Fibroblast of pulmonary artery (primary cell): ENCODE results near the gene SGO2.

Source experiments
- DNase-seq: peaks from one replicate; pipeline ENCODE4 v3.0.0-alpha.2; 2010; ENCODE audit warnings: low read depth
- H3K4me3 ChIP-seq: replicated peaks from 2 replicates; pipeline ENCODE4 v1.5.1; 2011; ENCODE audit warnings: low read depth, mild to moderate bottlenecking, control low read depth, low read length, moderate library complexity
- TF ChIP-seq, protein P1 (sequence below): IDR thresholded peaks from 2 replicates; pipeline ENCODE4 v1.5.1; 2011; ENCODE audit warnings: mild to moderate bottlenecking, control low read depth, low read length, inconsistent platforms; ENCODE audit errors: missing control alignments

SGO2 gene

DNA sequence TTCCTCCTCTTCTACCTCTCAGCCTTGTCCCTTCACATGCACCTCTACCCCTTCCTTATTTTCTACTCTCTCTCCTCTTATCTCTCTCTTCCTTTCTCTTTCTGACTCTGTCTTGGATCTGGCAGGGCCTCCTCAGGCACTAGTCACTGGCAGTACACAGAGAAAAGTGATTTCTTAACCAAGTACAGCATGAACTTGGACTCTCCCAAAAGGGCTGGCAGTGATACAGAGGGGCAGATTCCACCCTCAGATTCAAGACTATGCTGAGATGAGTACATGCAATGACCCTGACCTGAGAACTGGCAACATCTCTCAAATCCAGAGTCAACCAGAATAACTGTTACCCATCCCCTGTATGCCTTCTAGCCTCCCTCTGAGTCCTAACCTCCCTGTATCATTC lies 64.1 kb downstream of the SGO2 start:
- TF ChIP-seq, protein P1, sequence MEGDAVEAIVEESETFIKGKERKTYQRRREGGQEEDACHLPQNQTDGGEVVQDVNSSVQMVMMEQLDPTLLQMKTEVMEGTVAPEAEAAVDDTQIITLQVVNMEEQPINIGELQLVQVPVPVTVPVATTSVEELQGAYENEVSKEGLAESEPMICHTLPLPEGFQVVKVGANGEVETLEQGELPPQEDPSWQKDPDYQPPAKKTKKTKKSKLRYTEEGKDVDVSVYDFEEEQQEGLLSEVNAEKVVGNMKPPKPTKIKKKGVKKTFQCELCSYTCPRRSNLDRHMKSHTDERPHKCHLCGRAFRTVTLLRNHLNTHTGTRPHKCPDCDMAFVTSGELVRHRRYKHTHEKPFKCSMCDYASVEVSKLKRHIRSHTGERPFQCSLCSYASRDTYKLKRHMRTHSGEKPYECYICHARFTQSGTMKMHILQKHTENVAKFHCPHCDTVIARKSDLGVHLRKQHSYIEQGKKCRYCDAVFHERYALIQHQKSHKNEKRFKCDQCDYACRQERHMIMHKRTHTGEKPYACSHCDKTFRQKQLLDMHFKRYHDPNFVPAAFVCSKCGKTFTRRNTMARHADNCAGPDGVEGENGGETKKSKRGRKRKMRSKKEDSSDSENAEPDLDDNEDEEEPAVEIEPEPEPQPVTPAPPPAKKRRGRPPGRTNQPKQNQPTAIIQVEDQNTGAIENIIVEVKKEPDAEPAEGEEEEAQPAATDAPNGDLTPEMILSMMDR = no peak

DNA sequence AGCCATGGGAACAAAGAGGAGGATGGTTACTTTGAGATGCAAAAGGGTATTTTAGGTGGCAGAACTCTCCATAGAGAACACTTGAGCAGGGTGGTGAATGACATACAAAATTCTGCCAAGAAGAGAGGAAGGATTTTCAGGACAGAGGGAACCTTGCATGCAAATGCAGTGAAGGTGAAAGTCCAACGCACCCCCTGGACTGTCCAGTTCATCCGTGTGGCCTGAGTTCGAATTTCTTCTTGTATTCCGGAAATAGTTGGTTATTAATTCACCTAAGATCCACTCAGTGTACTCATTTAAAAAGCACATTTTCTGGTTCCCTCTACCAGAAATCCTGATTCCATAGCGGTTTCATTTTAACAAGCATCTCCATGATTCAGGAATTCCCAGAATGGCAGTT lies 65.3 kb downstream of the SGO2 start:
- TF ChIP-seq, protein P1 = no peak
- DNase-seq = no peak
- H3K4me3 ChIP-seq = no peak overlapping the region

More for the DNA sequence above, 64.1 kb downstream of the SGO2 start:
- H3K4me3 ChIP-seq = no peak overlapping the region
- DNase-seq = peak; percentile 39

DNA sequence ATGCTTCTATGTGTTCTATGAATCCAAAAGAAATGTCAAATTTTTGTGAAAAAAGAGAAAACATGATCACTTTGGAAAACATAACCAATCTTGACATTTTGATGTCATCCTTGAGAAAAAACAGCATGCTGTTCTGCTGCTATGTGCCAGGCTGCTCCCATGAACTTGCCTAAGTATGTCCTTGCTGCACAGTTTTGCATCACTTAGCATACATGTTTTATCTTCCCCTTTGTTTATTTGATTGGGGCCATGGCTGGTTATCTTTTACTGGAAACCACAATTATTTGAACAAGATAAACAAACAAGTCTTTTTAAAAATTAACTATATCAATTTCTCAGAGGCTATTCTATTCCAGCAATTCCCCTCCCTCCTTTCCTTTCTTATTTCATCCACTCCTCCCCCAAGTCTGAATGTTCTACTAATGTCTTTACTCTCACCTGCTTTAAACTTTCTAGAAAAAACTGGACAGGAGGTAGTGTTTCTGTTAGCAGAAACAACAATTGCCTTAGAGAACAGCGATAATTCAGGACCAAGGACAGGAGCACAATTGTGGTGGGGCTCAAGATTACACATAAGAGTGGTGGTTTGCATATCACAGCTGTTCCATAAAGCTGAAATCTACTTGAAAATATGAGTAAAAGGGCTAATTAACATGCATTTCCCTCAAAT lies 66.5 kb downstream of the SGO2 start:
- DNase-seq = peak; percentile 76
- TF ChIP-seq, protein P1 = no peak
- H3K4me3 ChIP-seq = no peak overlapping the region

DNA sequence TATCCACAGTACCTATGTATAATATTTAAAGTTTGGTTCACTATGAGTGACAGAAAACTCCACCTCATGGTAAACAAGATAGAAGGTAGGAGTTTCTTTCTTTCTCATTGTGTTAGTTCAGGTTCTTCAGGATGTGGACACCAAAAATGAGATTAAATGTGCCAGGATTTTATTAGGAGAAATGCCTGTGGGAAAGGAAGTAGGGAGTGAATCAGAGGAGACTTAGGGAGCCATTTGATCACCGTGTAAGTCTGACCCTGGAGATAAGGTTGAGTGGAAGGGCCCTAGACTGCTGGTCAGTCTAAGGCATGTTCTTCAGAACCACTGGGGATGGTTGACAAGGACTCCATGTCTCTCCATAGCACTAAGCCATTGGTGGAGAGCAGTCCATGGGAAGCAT lies 67.9 kb downstream of the SGO2 start:
- TF ChIP-seq, protein P1 = no peak
- no peak for DNase-seq
- H3K4me3 ChIP-seq = no peak overlapping the region

DNA sequence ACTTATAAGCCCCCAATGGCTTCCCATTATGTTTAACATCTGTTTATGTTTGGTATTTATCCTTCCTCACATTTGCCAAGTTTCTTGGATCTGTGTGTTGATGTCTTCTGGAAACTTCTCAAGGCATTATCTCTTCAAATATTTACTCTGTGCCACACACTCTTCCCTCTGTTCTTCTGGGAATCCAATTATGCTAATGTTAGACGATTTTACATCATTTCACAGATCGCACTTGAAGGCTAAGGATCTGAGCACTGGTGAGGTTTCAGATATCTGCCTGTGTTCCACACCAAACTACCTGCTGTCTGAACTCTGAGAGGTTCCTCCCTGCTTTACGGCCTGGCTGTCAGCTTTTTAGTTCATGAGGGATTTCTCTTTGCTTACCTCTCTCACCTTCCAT lies 69.9 kb downstream of the SGO2 start:
- no peak for DNase-seq
- H3K4me3 ChIP-seq = no peak overlapping the region
- TF ChIP-seq, protein P1 = no peak

DNA sequence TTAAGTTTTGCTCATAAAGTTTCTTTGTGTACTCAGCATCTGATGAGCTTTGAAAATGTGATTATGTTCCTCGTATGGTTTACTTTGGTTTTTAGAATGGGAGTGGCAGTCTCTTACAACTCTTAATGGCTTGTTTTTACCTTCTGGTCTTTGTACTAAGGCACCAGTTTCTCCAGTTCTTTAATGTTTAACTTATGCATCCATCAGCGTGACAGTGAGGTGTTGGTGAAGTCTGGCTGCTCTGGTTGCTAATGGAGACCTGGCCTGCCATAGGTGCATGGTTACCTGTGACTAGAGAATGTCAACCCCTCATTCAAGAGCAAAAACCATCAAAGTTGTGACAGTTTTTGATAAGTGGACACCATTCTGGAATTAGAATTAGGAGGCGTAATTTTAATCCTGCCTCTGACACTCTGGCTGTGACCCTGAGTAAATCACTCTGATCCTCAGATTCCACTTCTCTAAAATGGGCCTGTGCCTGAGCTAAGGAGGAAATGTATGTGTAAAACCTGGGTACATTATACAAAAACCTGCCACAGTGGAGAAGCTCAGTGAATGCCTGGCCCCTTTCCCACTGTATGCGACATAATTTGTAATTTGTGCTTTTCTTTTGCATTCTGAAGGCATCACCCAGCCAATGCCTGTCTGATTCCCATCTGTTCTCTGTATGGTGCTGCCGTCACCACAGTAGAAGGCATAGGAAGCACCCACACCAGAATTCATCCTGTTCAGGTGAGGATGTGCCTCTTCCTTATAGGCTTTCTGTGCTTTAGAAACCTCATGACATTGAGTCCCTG lies 71.0 kb downstream of the SGO2 start:
- TF ChIP-seq, protein P1 = no peak
- no peak overlapping the region for H3K4me3 ChIP-seq
- no peak for DNase-seq

DNA sequence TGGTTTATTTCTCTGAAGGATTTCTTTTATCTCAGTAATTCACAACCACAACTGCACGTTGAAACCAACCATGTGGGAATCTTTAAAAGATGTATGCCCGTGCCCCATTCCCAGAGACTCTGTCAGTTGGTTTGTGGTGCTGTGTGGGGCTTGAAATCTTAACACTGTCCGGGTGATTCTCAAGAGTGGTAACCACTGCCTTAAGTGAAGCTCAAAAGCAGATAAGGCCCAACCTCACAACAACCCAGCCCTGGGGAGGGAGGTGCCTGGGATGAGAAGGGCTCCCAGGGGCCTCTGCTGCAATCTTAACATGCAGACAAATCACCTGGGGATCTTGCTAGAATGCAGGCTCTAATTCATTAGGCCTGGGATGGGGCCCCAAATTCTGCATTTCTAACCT lies 73.2 kb downstream of the SGO2 start:
- TF ChIP-seq, protein P1 = no peak
- no peak for DNase-seq
- no peak overlapping the region for H3K4me3 ChIP-seq
